GM12878 (cell line): ENCODE measurements around the gene SUOX. TPM values are rescaled to one million over a fixed set of nuclear protein-coding genes. Genes with fewer than 3 reads are reported as not detected.

Experiments used
- ATAC-seq: fragments of 200-7000 bp; cut with Tn5 transposase; 3 replicates; pipeline ENCODE4 v1.9.1; 2020; ENCODE audit warnings: mild to moderate bottlenecking, moderate library complexity
- BruUV-seq: library from RNA; stranded (reverse); fragments of 400-500 nt; replicated peaks from 2 replicates; lab custom pipeline; 2021; lab: Mats Ljungman, UMichigan
- CTCF ChIA-PET: fragments of 300-600 bp; sonication (Branson Sonifier 250); formaldehyde crosslinking; extraction: SDS; loops from one replicate; lab custom pipeline; 2021; ENCODE audit warnings: inconsistent platforms; lab: Yijun Ruan, JAX
- POLR2A ChIA-PET: fragments of 350-600 bp; formaldehyde crosslinking; extraction: SDS; loops from one replicate; lab custom pipeline; 2021; ENCODE audit warnings: inconsistent platforms; lab: Charles Lee
- RAD21 ChIA-PET: fragments of 300-600 bp; sonication (Branson Sonifier 250); formaldehyde crosslinking; loops from one replicate; lab custom pipeline; 2023; ENCODE audit warnings: antibody characterized with exemption; ENCODE audit not compliant: unreplicated experiment; lab: Charles Lee
- SMC1A ChIA-PET: fragments of 300-600 bp; sonication (Branson Sonifier 250); formaldehyde crosslinking; loops from one replicate; lab custom pipeline; 2023; ENCODE audit not compliant: unreplicated experiment, uncharacterized antibody; lab: Charles Lee
- DNase-seq: peaks from one replicate; pipeline ENCODE4 v3.0.0-alpha.2; 2011; ENCODE audit warnings: low read depth, low spot score
- FAIRE-seq: peaks from 3 replicates; lab custom pipeline; 2011; peaks lifted over from hg19 to GRCh38; lab: Jason Lieb, UNC
- H2AFZ ChIP-seq: 2 replicates; pipeline ENCODE4 v1.6.0; 2011; ENCODE audit warnings: low read depth, low read length, control low read depth; ENCODE audit not compliant: control insufficient read depth
- H3K27ac ChIP-seq: 2 replicates; pipeline ENCODE4 v1.5.1; 2011; ENCODE audit warnings: control low read depth; ENCODE audit not compliant: control insufficient read depth, insufficient read depth
- H3K27me3 ChIP-seq, 2 experiments: replicated peaks in 1 of 2; 2 replicates each; pipeline versions ENCODE4 v1.6.0 to v1.6.1; 2011; ENCODE audit warnings: low read length in 1 of 2; ENCODE audit not compliant: control insufficient read depth in 2 of 2, insufficient read depth in 2 of 2
- H3K36me3 ChIP-seq, 2 experiments: 2 replicates each; pipeline ENCODE4 v1.5.1; 2011; ENCODE audit warnings: low read length in 1 of 2; ENCODE audit not compliant: control insufficient read depth in 2 of 2, insufficient read depth in 2 of 2
- H3K4me1 ChIP-seq: 2 replicates; pipeline ENCODE4 v1.6.1; 2011; ENCODE audit warnings: mild to moderate bottlenecking, low read length, moderate library complexity, mixed read lengths; ENCODE audit not compliant: control insufficient read depth, insufficient read depth
- H3K4me2 ChIP-seq: 2 replicates; pipeline ENCODE4 v1.6.0; 2011; ENCODE audit warnings: control low read depth; ENCODE audit not compliant: control insufficient read depth, insufficient read depth
- H3K4me3 ChIP-seq: fragments of 200-600 bp; sonication (generic); 2 replicates; pipeline ENCODE4 v1.5.1; 2016
- H3K79me2 ChIP-seq: 2 replicates; pipeline ENCODE4 v1.6.0; 2011; ENCODE audit warnings: low read length; ENCODE audit not compliant: control insufficient read depth, insufficient read depth
- H3K9ac ChIP-seq: 2 replicates; pipeline ENCODE4 v1.8.0; 2011; ENCODE audit warnings: low read length, control low read depth, mixed read lengths; ENCODE audit not compliant: control insufficient read depth, insufficient read depth
- H3K9me3 ChIP-seq: replicated peaks from 3 replicates; pipeline ENCODE4 v1.5.1; 2011; ENCODE audit warnings: mild to moderate bottlenecking, low read length; ENCODE audit not compliant: control insufficient read depth, insufficient read depth
- H4K20me1 ChIP-seq: 2 replicates; pipeline ENCODE4 v1.6.0; 2011; ENCODE audit not compliant: control insufficient read depth, insufficient read depth
- CEBPB ChIP-seq, 2 experiments: fragments of 150-350 bp in 1 of 2; IDR thresholded peaks; 2 replicates each; pipeline ENCODE4 v1.6.1; 2012 to 2014; ENCODE audit warnings: low read depth in 2 of 2, low read length in 2 of 2, borderline replicate concordance in 1 of 2, inconsistent platforms in 1 of 2
- CREM ChIP-seq: IDR thresholded peaks from 2 replicates; pipeline ENCODE4 v1.6.1; 2014; ENCODE audit warnings: antibody characterized with exemption, low read depth
- HSF1 ChIP-seq: fragments of 150-350 bp; IDR thresholded peaks from 2 replicates; pipeline ENCODE4 v1.6.1; 2014; ENCODE audit warnings: mild to moderate bottlenecking, low read depth, low read length
- KDM1A ChIP-seq: fragments of 200-600 bp; sonication (generic); IDR thresholded peaks from 2 replicates; pipeline ENCODE4 v1.6.1; 2016; ENCODE audit warnings: borderline replicate concordance
- PAX5 ChIP-seq: IDR thresholded peaks from 2 replicates; pipeline ENCODE4 v1.6.1; 2011; ENCODE audit warnings: low read depth, low read length, borderline replicate concordance
- RELB ChIP-seq: fragments of 450-650 bp; IDR thresholded peaks from 2 replicates; pipeline ENCODE4 v1.6.1; 2017; ENCODE audit warnings: low read depth, mild to moderate bottlenecking, moderate library complexity
- STAT1 ChIP-seq: fragments of 450-650 bp; conservative IDR thresholded peaks from 2 replicates; pipeline ENCODE4 v1.6.1; 2014; ENCODE audit warnings: antibody characterized with exemption, mild to moderate bottlenecking
- TAF1 ChIP-seq: IDR thresholded peaks from 2 replicates; pipeline ENCODE4 v1.6.1; 2011; ENCODE audit warnings: mild to moderate bottlenecking, low read depth, low read length, borderline replicate concordance
- ZBTB11 ChIP-seq: fragments of 450-650 bp; formaldehyde crosslinking; IDR thresholded peaks from 2 replicates; pipeline ENCODE4 v1.5.0; 2022; ENCODE audit warnings: mild to moderate bottlenecking, missing genetic modification characterization
- WGBS: methylation state at CpG from one replicate; pipeline ENCODE4 v1.1.6; 2016; ENCODE audit warnings: low lambda C conversion rate; ENCODE audit not compliant: insufficient replicate concordance, insufficient coverage; ENCODE audit errors: missing lambda C conversion rate; 5-methylcytosine and 5-hydroxymethylcytosine counted together
- in situ Hi-C: fragments of 300-500 bp; cut with MboI; formaldehyde crosslinking; loops from 9 replicates; pipeline ENCODE4 v1.14.3; 2018; ENCODE audit warnings: mixed read lengths
- intact Hi-C: fragments of 100-400 bp; cut with micrococcal nuclease; formaldehyde crosslinking; loops from one replicate; pipeline ENCODE4 v1.14.2; 2022; ENCODE audit not compliant: unreplicated experiment
- polyA plus RNA-seq, 11 experiments: library from polyadenylated mRNA; depleted of rRNA in 4 of 11; unstranded in 6 of 11; stranded (reverse) in 5 of 11; fragments of >200 nt; fragmentation: Nextera tagmentation in 4 of 11; fragmentation: Illumina TruSeq in 1 of 11; extraction: Ambion mirVana in 4 of 11; extraction: Trizol in 1 of 11; gene quantifications; 1 replicate in 1 of 11; 2 replicates in 10 of 11; pipeline versions ENCODE4 v1.2.1 to v1.2.3, GENCODE V29; 2011 to 2016; ENCODE audit warnings: inconsistent platforms in 2 of 11, missing spikeins in 2 of 11, low read depth in 1 of 11
- total RNA-seq, 4 experiments: library from RNA; depleted of rRNA in 3 of 4; stranded (reverse); fragments of >200 nt in 3 of 4; fragmentation: Illumina TruSeq in 1 of 4; extraction: Trizol in 1 of 4; gene quantifications; 2 replicates each; pipeline versions ENCODE4 v1.2.1 to v1.2.3, GENCODE V29; 2013 to 2021
- TF ChIP-seq, protein P1 (sequence below): fragments of 450-650 bp; formaldehyde crosslinking; IDR thresholded peaks from 2 replicates; pipeline ENCODE4 v1.4.0; 2022; ENCODE audit warnings: mild to moderate bottlenecking, moderate library complexity

SUOX gene
- total and polyA plus RNA-seq, 10 of the 15 experiments (the other 5 are each of a cell fraction or from before 2014, with no cell fraction given), result 5.1 to 18.8 (median 13.4) TPM

- POLR2A ChIA-PET, result interaction anchor here (1.0 to 4.0 kb wide), 4 partner anchors 46 to 303 kb away, joined by 4 to 12 read pairs (median 6); partner anchors contain the start of genes PA2G4 and RAB5B
- Histone ChIP-seq H3K36me3 (peaks cover 5 to 19% of the 10 kb centered on the region in 2 experiments; a peak in 3 of 4 replicates), H4K20me1 (no peaks in the 10 kb centered on the region), H3K27me3 (no peaks in the 10 kb centered on the region), H3K4me3 (peak within 1 kb of the TSS; percentile 98), H3K79me2 (peaks cover 22% of the 10 kb centered on the region), H3K4me2 (peak within 1 kb of the TSS; percentile 92), H2AFZ (peak within 1 kb of the TSS; percentile 99), H3K4me1 (peaks cover 13% of the 10 kb centered on the region), H3K27ac (peak within 1 kb of the TSS; percentile 98), H3K9ac (peak within 1 kb of the TSS; percentile 96), H3K9me3 (no peaks in the 10 kb centered on the region)
- DNase-seq (peak; percentile 98), FAIRE-seq (peak; percentile 99), ATAC-seq (peak; percentile 96)
- SMC1A ChIA-PET, result interaction anchor here (1.5 to 5.0 kb wide), 9 partner anchors 35 to 303 kb away, joined by 3 to 52 read pairs (median 6); partner anchors contain the start of genes DGKA, ORMDL2, SARNP and SUOX
- in situ Hi-C loops, result no loop called here
- RAD21 ChIA-PET, result interaction anchor here (0.7 to 3.4 kb wide), 8 partner anchors 43 to 317 kb away, joined by 3 to 32 read pairs (median 4); partner anchors contain the start of genes CD63, RAB5B and SUOX
- no TSS peak for BruUV-seq
- CTCF ChIA-PET, result interaction anchor here (0.6 to 5.0 kb wide), 13 partner anchors 35 to 323 kb away, joined by 3 to 64 read pairs (median 4); partner anchors contain the start of genes ESYT1, RAB5B and SUOX
- WGBS, result under 1% methylated on average over 43 of the region's 50 CpGs
- intact Hi-C loops, result loop anchor here (1.0 to 5.0 kb wide), 5 partner anchors 45 to 303 kb away; partner anchors contain the start of gene DNAJC14
- TF ChIP-seq STAT1 (peak; percentile 99; the same call in 1 of the 2 replicates), CEBPB (IDR thresholded peaks at IDR 0.05; ENCODE audit: borderline replicate concordance in 1 of 2, low read depth in 2 of 2, low read length in 2 of 2) (no peak), CREM (peak; percentile 90), PAX5 (peak; percentile 67; the same call in 1 of the 2 replicates), KDM1A (no peak), TAF1 (peak; percentile 99), HSF1 (peak; percentile 73; the same call in 1 of the 2 replicates), RELB (peak; percentile 96), ZBTB11 (CRISPR knock-in tag) (0 out of 2 replicates have a peak, but pooled peaks have one; percentile 25)
- TF ChIP-seq, protein P1, sequence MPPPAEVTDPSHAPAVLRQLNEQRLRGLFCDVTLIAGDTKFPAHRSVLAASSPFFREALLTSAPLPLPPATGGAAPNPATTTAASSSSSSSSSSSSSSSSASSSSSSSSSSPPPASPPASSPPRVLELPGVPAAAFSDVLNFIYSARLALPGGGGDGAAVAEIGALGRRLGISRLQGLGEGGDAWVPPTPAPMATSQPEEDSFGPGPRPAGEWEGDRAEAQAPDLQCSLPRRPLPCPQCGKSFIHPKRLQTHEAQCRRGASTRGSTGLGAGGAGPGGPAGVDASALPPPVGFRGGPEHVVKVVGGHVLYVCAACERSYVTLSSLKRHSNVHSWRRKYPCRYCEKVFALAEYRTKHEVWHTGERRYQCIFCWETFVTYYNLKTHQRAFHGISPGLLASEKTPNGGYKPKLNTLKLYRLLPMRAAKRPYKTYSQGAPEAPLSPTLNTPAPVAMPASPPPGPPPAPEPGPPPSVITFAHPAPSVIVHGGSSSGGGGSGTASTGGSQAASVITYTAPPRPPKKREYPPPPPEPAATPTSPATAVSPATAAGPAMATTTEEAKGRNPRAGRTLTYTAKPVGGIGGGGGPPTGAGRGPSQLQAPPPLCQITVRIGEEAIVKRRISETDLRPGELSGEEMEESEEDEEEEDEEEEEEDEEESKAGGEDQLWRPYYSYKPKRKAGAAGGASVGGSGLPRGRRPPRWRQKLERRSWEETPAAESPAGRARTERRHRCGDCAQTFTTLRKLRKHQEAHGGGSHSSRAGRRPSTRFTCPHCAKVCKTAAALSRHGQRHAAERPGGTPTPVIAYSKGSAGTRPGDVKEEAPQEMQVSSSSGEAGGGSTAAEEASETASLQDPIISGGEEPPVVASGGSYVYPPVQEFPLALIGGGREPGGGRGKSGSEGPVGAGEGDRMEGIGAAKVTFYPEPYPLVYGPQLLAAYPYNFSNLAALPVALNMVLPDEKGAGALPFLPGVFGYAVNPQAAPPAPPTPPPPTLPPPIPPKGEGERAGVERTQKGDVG (CRISPR knock-in tag), result no peak
Measured at GRCh38 chr12:56041552-56042429, 44.7 kb downstream of the SUOX start, which contains the start of gene RPS26. TSS of gene RPS26 (plus strand) at chr12:56041918. CDS start at chr12:56042167, 249 bp downstream.
